ENCODE data around the gene PBX2. TPM values are rescaled to one million over a fixed set of nuclear protein-coding genes. Genes with fewer than 3 reads are reported as not detected.
"Not testable (repeated sequence)": the region's sequence is repeated elsewhere in the genome, so short reads cannot be mapped to it uniquely, and the experiment has no call there.

PBX2 gene
- total RNA-seq, 2 experiments from 2014 or later = 46.5 to 47.7 TPM

DNA sequence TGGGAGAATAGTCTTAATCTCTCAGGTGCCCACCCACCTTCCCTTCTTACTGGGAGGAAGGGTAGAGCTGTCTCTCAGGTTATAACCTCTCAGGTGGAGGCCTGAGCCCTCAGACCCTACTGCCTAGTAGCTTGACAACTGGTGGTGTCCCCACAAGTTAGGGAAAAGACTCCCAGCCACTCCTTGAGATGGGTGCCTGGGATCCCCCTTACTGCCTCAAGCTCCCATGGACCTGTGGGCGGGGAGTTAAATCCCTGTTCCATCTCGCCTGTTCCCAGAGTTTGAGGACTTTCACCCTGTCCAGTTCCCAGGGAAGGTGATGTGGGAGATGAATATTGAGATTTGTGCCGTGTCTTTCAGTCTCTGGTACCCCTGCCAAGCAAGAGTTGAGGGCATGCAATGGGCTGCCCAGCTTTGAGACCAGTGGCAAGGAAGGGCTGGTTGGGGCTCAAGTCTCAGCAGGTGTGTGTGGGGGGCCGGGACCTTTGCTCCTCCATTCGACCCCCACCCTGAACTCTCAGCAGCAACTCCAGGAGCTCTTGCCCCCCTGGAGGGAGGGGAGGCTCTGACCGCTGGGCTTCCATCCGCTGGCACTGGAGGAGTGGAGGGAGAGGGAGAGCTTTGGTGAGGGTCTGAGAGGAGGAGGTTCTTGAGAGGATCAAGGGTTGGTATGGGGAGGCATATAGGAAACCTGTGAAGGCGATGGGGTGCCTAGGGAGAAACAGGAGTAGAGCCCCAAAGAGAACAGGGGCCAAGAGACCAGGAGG lies 1.1 kb upstream of the PBX2 start:
- DNase-seq = peak; percentile 23
- no peaks in the 10 kb centered on the region for H3K9me3 Mint-ChIP-seq
- no peaks in the 10 kb centered on the region for H3K27me3 Mint-ChIP-seq (ENCODE audit: low read depth)
- CTCF ChIA-PET = no interaction called here
- H3K4me3 Mint-ChIP-seq = peak overlapping the region; percentile 95
- H3K27ac Mint-ChIP-seq = peak overlapping the region; percentile 99
- peaks cover 59% of the 10 kb centered on the region for H3K4me1 Mint-ChIP-seq (ENCODE audit: low read depth)
- intact Hi-C loops (cut with micrococcal nuclease) = loop anchor here (1.0 to 10.0 kb wide), 6 partner anchors 13 to 1014 kb away; partner anchors contain the start of genes ATF6B, ATP6V1G2, CLIC1 and DDX39B
- peaks cover 35% of the 10 kb centered on the region for H3K36me3 Mint-ChIP-seq (ENCODE audit: low read depth)

DNA sequence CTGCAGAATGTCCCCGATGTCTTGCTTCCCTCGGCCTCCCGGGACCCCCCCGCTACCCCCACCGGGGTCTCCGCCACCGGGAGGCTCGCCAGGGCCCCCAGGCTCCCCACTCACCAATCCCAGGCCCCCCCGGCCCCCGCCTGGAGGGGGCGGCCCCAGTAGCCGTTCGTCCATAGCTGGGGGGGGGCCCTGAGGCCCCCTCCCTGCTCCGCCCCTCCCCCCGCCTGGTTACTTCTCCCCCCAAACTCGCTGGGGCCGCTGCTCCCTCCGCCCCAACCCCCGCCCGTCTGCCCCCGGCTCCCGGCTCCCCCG lies 304 bp downstream of the PBX2 start:
- H3K36me3 Mint-ChIP-seq (ENCODE audit: low read depth) = peaks cover 40% of the 10 kb centered on the region
- H3K4me3 Mint-ChIP-seq = peak overlapping the region; percentile 78
- peak overlapping the region; percentile 88 for H3K27ac Mint-ChIP-seq
- CTCF ChIA-PET = no interaction called here
- DNase-seq = no peak
- no peaks in the 10 kb centered on the region for H3K9me3 Mint-ChIP-seq
- intact Hi-C loops (cut with micrococcal nuclease) = loop anchor here (1.0 to 10.0 kb wide), 6 partner anchors 11 to 1015 kb away; partner anchors contain the start of genes ATF6B, ATP6V1G2, CLIC1 and DDX39B
- H3K27me3 Mint-ChIP-seq (ENCODE audit: low read depth) = no peaks in the 10 kb centered on the region
- H3K4me1 Mint-ChIP-seq (ENCODE audit: low read depth) = peaks cover 60% of the 10 kb centered on the region

DNA sequence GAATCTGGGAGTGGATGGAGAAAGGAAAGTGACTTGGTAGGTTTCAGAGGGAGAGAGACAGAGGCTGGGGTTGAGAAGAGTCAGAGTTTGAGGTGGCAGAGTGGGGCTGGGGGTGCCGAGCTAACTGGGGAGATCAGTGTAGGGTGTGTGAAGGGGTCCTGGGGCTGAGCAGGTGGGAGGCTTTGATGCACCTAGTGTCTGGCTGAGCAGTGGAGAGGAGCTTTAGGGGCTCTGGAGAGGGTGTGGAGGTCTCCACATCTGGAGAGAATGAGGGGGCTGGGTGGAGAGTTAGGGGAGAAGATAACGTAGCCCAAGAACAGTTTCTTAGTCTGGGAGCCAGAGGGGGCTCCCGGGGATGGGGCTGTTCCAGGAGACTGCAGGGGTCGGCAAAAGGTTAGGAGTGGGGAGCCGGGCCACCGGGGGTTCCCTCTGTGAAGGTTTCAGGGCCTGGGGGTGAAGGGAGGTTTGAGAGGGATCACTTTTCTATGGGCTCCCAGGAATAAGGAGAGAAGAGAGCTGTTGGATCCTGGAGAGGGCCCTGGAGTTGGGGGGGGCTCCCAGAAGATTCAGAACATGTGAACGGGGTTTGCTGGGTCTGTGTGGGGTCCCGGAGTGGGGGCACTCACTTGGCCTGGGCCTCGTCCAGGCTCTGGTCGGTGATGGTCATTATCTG lies 797 bp downstream of the PBX2 start:
- Mint-ChIP-seq H3K27ac (peak overlapping the region; percentile 88), H3K36me3 (ENCODE audit: low read depth) (peaks cover 40% of the 10 kb centered on the region), H3K27me3 (ENCODE audit: low read depth) (no peaks in the 10 kb centered on the region), H3K9me3 (no peaks in the 10 kb centered on the region), H3K4me3 (peak overlapping the region; percentile 78), H3K4me1 (ENCODE audit: low read depth) (peaks cover 58% of the 10 kb centered on the region)
- intact Hi-C loops (cut with micrococcal nuclease) = no loop called here
- CTCF ChIA-PET = interaction anchor here (1.7 kb wide), 1 partner anchor 13 kb away, joined by 3 read pairs; no protein-coding TSS in a partner anchor
- no peak for DNase-seq

DNA sequence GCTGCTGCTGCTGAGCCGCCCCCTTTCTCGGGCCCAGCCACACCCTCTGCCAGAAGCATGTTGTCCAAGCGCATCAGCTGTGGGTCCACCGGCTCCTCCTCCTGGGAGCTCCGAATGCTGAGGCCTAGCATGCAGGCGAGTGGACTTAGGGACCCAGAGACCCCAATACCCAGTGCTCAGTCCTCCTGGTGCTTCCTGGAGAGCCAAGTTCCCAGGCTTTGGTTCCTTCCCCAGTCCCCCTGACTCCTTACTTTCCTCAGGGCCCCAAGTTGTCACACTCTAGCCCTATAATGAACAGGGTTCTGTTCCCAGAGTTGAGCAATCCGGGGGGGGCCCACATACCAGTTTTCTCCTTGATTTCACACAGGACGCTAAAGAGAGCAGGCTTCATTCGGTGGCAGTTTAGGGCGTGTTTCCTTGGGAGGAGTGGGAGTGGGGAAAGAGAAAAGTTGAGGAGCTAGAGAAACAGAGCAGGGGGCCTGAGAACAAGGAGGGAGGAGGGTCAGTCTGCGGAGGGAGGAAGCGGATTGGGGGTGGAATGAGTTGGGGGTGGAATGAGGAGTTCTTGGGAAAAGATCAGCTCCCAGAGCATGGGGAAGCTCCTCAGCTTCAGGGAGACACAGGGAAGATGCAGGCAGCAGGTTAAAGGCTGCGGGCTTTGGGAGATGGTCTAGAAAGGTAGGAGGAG lies 1.5 kb downstream of the PBX2 start:
- Mint-ChIP-seq H3K9me3 (no peaks in the 10 kb centered on the region), H3K36me3 (ENCODE audit: low read depth) (peaks cover 40% of the 10 kb centered on the region), H3K4me3 (peak overlapping the region; percentile 78), H3K27ac (peak overlapping the region; percentile 88), H3K27me3 (ENCODE audit: low read depth) (no peaks in the 10 kb centered on the region), H3K4me1 (ENCODE audit: low read depth) (peaks cover 56% of the 10 kb centered on the region)
- intact Hi-C loops (cut with micrococcal nuclease) = no loop called here
- DNase-seq = no peak
- CTCF ChIA-PET = interaction anchor here (0.6 to 1.7 kb wide), 2 partner anchors 9 to 12 kb away, joined by 3 read pairs; no protein-coding TSS in a partner anchor

DNA sequence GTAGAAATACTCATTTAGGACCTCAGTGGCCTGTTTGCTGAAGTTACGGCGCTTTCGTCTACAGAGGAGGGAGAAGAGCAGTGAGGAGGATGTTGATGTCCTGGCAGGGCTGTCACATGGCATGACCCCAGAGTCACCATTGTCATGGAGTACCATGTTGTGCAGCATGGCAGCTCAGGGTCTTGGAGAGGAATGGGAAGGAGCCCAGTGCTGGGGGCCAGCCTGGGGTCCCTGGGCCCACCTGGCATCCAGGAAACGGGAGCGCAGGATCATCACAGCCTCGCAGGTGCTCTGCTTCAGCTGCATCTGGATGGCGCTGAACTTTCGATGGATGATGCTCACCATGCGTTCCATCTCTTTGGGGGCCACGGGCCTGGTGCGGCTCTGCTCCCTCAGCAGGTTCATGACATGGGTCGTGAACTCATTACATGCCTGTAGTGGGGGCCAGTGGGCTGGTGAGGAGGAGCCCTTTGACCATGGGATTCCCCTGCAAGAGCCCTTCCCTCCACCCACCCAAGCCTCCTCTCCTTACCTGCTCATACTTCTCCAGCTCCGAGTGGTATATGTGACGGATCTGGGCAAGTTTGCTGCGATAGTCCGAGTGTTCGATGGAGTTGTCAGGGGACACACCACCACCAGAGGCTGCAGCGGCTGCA lies 2.1 kb downstream of the PBX2 start:
- CTCF ChIA-PET = interaction anchor here (0.6 to 1.7 kb wide), 2 partner anchors 9 to 11 kb away, joined by 3 read pairs; no protein-coding TSS in a partner anchor
- Mint-ChIP-seq H3K36me3 (ENCODE audit: low read depth) (peaks cover 40% of the 10 kb centered on the region), H3K4me1 (ENCODE audit: low read depth) (peaks cover 58% of the 10 kb centered on the region), H3K27ac (peak overlapping the region; percentile 65), H3K4me3 (peak overlapping the region; percentile 29)
- DNase-seq; H3K27me3 Mint-ChIP-seq (ENCODE audit: low read depth); H3K9me3 Mint-ChIP-seq; intact Hi-C loops (cut with micrococcal nuclease): not testable (repeated sequence)

DNA sequence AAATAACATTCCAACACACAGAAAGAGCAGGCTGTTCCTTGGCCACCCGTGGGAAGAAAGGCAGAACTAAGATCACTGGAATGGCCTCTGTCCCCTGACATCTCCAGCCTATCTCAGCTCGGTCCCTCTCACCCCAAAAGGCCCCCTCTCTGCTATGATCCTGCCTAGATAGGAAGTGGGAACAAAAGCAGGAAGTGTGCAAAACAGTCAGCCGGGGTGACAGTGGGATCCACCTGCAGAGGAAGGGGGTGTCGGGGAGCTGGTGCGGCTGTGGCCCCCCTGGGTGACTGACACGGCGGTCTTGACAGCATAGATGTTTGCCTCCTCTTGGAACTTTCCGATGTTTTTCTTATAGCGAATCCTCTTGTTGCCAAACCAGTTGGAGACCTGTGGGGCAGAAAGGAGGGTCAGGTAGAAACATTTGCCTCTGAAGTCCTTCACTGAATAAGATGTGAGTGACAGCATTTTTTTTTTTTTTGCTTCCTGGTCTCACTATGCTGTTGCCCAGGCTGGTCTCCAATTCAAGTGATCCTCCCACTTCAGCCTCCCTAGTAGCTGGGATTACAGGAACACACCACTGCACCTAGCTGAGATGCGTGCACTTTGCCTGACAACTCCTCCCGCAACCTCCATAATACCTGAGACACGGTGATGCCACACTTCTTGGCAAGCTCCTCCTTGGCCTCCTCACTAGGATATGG lies 2.8 kb downstream of the PBX2 start:
- intact Hi-C loops (cut with micrococcal nuclease) = no loop called here
- Mint-ChIP-seq H3K27ac (peak overlapping the region; percentile 73), H3K4me1 (ENCODE audit: low read depth) (peaks cover 60% of the 10 kb centered on the region), H3K27me3 (ENCODE audit: low read depth) (no peaks in the 10 kb centered on the region), H3K9me3 (no peaks in the 10 kb centered on the region), H3K4me3 (peak overlapping the region; percentile 23), H3K36me3 (ENCODE audit: low read depth) (peaks cover 40% of the 10 kb centered on the region)
- no peak for DNase-seq
- CTCF ChIA-PET = no interaction called here

DNA sequence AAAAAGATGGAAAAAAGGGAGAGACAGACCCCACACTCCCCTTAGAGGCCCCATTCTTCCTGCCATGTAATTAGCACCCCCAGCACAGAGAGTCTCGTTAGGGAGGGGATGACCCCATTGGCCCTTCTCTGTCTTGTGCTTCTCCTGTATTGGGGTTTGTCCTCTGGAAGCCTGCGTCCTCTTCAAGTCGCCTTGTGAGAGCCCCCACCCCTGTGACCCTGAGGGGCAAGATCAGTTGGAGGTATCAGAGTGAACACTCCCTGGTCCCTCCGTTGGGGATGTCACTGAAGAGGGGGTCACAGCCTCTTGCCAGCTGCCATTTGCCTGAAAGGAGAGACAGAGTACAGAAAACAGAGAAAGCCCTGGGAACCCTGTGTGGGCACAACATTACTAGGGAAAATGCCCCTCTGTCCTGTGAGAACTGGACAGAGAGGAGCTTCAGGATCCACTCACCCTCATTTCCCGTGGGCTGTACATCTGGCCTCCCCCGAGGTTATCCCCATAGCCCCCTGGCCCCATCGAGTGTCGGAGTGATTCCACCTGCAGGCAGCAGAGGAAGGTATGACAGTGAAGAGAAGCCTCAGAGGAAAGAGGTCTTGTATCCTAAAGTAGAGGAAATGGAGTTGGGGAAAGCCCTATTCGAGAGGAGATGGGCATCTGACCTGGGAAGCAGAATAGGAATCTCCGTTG lies 3.7 kb downstream of the PBX2 start:
- H3K9me3 Mint-ChIP-seq; H3K27me3 Mint-ChIP-seq (ENCODE audit: low read depth); DNase-seq; intact Hi-C loops (cut with micrococcal nuclease); H3K4me3 Mint-ChIP-seq; CTCF ChIA-PET: not testable (repeated sequence)
- Mint-ChIP-seq H3K4me1 (ENCODE audit: low read depth) (peaks cover 59% of the 10 kb centered on the region), H3K36me3 (ENCODE audit: low read depth) (peaks cover 35% of the 10 kb centered on the region), H3K27ac (peak overlapping the region; percentile 73)

DNA sequence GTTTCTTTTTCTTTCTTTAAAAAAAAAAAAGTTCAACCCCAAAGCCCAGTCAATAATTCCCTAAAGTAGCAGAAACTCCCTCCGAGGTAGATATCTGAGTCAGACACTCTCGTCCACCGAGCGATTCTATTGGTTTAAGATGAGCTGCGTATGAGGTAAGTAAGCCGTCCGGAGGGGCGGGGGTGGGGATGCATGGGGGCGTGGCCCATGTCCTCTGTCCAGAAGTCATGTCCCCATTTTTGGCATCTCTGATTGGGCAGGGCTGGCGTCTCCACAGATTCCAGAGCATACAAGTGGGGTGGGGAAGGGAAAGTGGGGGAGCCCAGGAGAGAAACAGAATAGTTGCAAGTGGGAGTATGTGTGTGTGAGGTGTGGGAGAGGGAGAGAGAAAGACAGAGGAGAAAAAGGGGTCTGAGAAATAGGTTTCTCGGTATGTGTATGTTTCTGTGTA lies 4.3 kb downstream of the PBX2 start:
- H3K36me3 Mint-ChIP-seq (ENCODE audit: low read depth) = peaks cover 32% of the 10 kb centered on the region
- peaks cover 57% of the 10 kb centered on the region for H3K4me1 Mint-ChIP-seq (ENCODE audit: low read depth)
- intact Hi-C loops (cut with micrococcal nuclease); H3K9me3 Mint-ChIP-seq; CTCF ChIA-PET; H3K4me3 Mint-ChIP-seq; H3K27me3 Mint-ChIP-seq (ENCODE audit: low read depth): not testable (repeated sequence)
- H3K27ac Mint-ChIP-seq = peak overlapping the region; percentile 73
- DNase-seq = peak; percentile 65

DNA sequence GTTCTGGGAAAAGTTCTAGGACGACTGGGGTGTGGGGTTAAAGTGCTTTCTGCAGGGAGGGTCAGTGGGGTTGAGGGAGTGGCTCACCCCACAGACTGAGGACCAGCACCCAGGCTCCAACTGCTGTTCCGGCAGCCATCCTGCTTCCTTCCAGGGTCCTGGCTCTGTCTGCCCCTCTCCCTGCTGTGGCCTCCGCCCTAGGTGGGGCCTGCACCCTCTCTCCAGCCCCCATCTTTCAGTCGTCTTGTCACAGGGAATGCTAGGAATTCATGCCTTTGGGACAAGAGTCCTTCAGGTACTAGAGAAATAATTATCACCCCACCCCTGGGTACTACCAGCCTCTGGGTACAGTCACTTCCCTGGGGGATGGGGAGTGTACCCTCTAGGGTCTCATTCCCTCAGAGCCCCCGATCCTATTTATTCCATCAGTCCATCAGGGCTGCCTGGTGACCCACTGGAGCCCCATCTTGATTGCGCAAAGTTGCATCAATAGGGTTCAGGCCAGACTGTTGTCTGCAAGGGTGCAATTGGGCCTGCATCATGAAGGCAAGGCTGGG lies 5.8 kb downstream of the PBX2 start, which contains the start of gene AGER:
Gene AGER (minus strand): TSS at position 170 of the 557 bp plus-strand sequence. CDS start 31 bp downstream, at position 139.
- no peaks in the 10 kb centered on the region for H3K9me3 Mint-ChIP-seq
- peaks cover 69% of the 10 kb centered on the region for H3K4me1 Mint-ChIP-seq (ENCODE audit: low read depth)
- H3K27me3 Mint-ChIP-seq (ENCODE audit: low read depth) = no peaks in the 10 kb centered on the region
- H3K27ac Mint-ChIP-seq = peak within 1 kb of the TSS; percentile 39
- peaks cover 35% of the 10 kb centered on the region for H3K36me3 Mint-ChIP-seq (ENCODE audit: low read depth)
- intact Hi-C loops (cut with micrococcal nuclease) = no loop called here
- H3K4me3 Mint-ChIP-seq = no peak within 1 kb of the TSS
- CTCF ChIA-PET = no interaction called here
- DNase-seq = no peak

DNA sequence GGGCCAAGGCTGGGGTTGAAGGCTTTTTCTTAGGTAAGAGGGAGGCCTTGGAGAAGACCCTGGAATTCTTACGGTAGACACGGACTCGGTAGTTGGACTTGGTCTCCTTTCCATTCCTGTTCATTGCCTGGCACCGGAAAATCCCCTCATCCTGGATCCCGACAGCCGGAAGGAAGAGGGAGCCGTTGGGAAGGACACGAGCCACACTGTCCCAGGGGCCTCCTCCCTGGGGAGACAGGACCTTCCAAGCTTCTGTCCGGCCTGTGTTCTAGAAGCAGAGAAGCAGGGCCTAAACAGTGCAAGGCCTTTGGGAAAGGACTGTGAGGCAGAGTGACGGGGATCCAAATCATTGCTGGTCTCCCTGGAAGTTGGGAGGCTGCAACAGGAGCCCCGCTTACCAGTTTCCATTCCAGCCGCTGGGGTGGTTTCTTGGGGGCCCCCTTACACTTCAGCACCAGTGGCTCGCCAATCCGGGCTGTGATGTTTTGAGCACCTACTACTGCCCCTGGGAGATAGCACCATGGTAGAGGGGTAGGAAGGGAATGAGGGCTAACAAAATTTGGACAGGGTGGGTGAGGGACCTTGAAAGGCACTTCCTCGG lies 6.4 kb downstream of the PBX2 start:
- CTCF ChIA-PET = no interaction called here
- Mint-ChIP-seq H3K4me3 (no peak overlapping the region), H3K27me3 (ENCODE audit: low read depth) (no peaks in the 10 kb centered on the region), H3K27ac (no peak overlapping the region), H3K4me1 (ENCODE audit: low read depth) (peaks cover 69% of the 10 kb centered on the region), H3K9me3 (no peaks in the 10 kb centered on the region), H3K36me3 (ENCODE audit: low read depth) (peaks cover 29% of the 10 kb centered on the region)
- intact Hi-C loops (cut with micrococcal nuclease) = no loop called here
- DNase-seq = no peak
